Transverse colon (tissue), 4 donors: ENCODE data around the gene EIF1.

Experiments
- CTCF ChIP-seq, 5 experiments: fragments of 200-600 bp in 3 of 5; fragments of 450-650 bp in 2 of 5; sonication (generic) in 3 of 5; IDR thresholded peaks; 1 replicate in 2 of 5; 2 replicates in 3 of 5; pipeline ENCODE4 v1.5.1; 2016 to 2017; ENCODE audit warnings: antibody characterized with exemption in 5 of 5, inconsistent platforms in 3 of 5, mild to moderate bottlenecking in 2 of 5, moderate library complexity in 1 of 5
- POLR2AphosphoS5 ChIP-seq, 3 donors: sonication (generic); formaldehyde crosslinking; IDR thresholded peaks; one replicate each; pipeline ENCODE4 v1.6.1; 2016; ENCODE audit warnings: antibody characterized with exemption in 3 of 3

GRCh38 chr17:41658846-41659245, 29.8 kb upstream of the EIF1 start:
- no peak for TF ChIP-seq CTCF (IDR thresholded peaks at IDR 0.05)
- TF ChIP-seq POLR2AphosphoS5 (IDR thresholded peaks at IDR 0.05), result no peak
